ENCODE results near the gene SCG2. TPM values are rescaled to one million over a fixed set of nuclear protein-coding genes. Genes with fewer than 3 reads are reported as not detected.

The SCG2 gene
- total RNA-seq, 2 donors from 2014 or later, result 0.56 to 4.9 TPM

- Histone ChIP-seq H3K4me1 (ENCODE audit: control insufficient read depth in 1 of 2, low read depth in 2 of 2) (no peaks in the 10 kb centered on the region), H3K4me3 (no peak overlapping the region)
- no peak for ATAC-seq (ENCODE audit: insufficient number of reproducible peaks, low FRiP score, low read depth)
Observed at GRCh38 chr2:223590964-223591363, 11.2 kb downstream of the SCG2 start.

GRCh38 chr2:223589901-223590300 lies 12.3 kb downstream of the SCG2 start:
- H3K27ac ChIP-seq, result no peak overlapping the region
- no peak for ATAC-seq (ENCODE audit: insufficient number of reproducible peaks, low FRiP score, low read depth)
- H3K4me1 ChIP-seq (ENCODE audit: control insufficient read depth in 1 of 2, low read depth in 2 of 2), result no peaks in the 10 kb centered on the region
- no peak for DNase-seq (ENCODE audit: low spot score)
- no peaks in the 10 kb centered on the region for H3K27me3 ChIP-seq (replicated peaks; ENCODE audit: insufficient read depth)
- no peak overlapping the region for H3K4me3 ChIP-seq
- H3K36me3 ChIP-seq, result no peaks in the 10 kb centered on the region
- TF ChIP-seq CTCF (IDR thresholded peaks at IDR 0.05), result no peak
- H3K9me3 ChIP-seq, result no peaks in the 10 kb centered on the region

More at GRCh38 chr2:223590964-223591363, 11.2 kb downstream of the SCG2 start:
- Histone ChIP-seq H3K27me3 (replicated peaks; ENCODE audit: insufficient read depth) (no peaks in the 10 kb centered on the region), H3K36me3 (no peaks in the 10 kb centered on the region), H3K9me3 (no peaks in the 10 kb centered on the region), H3K27ac (no peak overlapping the region)
- no peak for TF ChIP-seq CTCF (IDR thresholded peaks at IDR 0.05)
- DNase-seq (ENCODE audit: low spot score), result no peak

GRCh38 chr2:223588251-223588650 lies 13.9 kb downstream of the SCG2 start:
- Histone ChIP-seq H3K4me3 (no peak overlapping the region), H3K27me3 (replicated peaks; ENCODE audit: insufficient read depth) (no peaks in the 10 kb centered on the region), H3K4me1 (ENCODE audit: control insufficient read depth in 1 of 2, low read depth in 2 of 2) (no peaks in the 10 kb centered on the region), H3K36me3 (no peaks in the 10 kb centered on the region), H3K27ac (no peak overlapping the region), H3K9me3 (no peaks in the 10 kb centered on the region)
- DNase-seq (ENCODE audit: low spot score) (no peak), ATAC-seq (ENCODE audit: insufficient number of reproducible peaks, low FRiP score, low read depth) (no peak)
- no peak for TF ChIP-seq CTCF (IDR thresholded peaks at IDR 0.05)

GRCh38 chr2:223587301-223587700 lies 14.9 kb downstream of the SCG2 start:
- H3K4me1 ChIP-seq (ENCODE audit: control insufficient read depth in 1 of 2, low read depth in 2 of 2), result no peaks in the 10 kb centered on the region
- no peak overlapping the region for H3K27ac ChIP-seq
- no peak overlapping the region for H3K4me3 ChIP-seq
- H3K9me3 ChIP-seq, result no peaks in the 10 kb centered on the region
- DNase-seq (ENCODE audit: low spot score), result no peak
- no peak for ATAC-seq (ENCODE audit: insufficient number of reproducible peaks, low FRiP score, low read depth)
- H3K36me3 ChIP-seq, result no peaks in the 10 kb centered on the region
- H3K27me3 ChIP-seq (replicated peaks; ENCODE audit: insufficient read depth), result no peaks in the 10 kb centered on the region
- TF ChIP-seq CTCF (IDR thresholded peaks at IDR 0.05), result no peak

GRCh38 chr2:223586261-223586660 lies 15.9 kb downstream of the SCG2 start:
- no peak overlapping the region for H3K4me3 ChIP-seq
- no peaks in the 10 kb centered on the region for H3K36me3 ChIP-seq
- no peak for TF ChIP-seq CTCF (IDR thresholded peaks at IDR 0.05)
- DNase-seq (ENCODE audit: low spot score) (no peak), ATAC-seq (ENCODE audit: insufficient number of reproducible peaks, low FRiP score, low read depth) (no peak)
- no peak overlapping the region for H3K27ac ChIP-seq
- no peaks in the 10 kb centered on the region for H3K27me3 ChIP-seq (replicated peaks; ENCODE audit: insufficient read depth)
- H3K9me3 ChIP-seq, result no peaks in the 10 kb centered on the region
- no peaks in the 10 kb centered on the region for H3K4me1 ChIP-seq (ENCODE audit: control insufficient read depth in 1 of 2, low read depth in 2 of 2)

Data from thoracic aorta (tissue), 2 donors.